Karpas-422 (cell line): ENCODE data around the gene TTBK1. TPM values are rescaled to one million over a fixed set of nuclear protein-coding genes. Genes with fewer than 3 reads are reported as not detected.

Experiments
- DNase-seq: peaks from one replicate; pipeline ENCODE4 v3.0.0-alpha.2; 2015
- H2AFZ ChIP-seq: fragments of 200-600 bp; sonication (generic); 2 replicates; pipeline ENCODE4 v1.6.1; 2014; ENCODE audit warnings: antibody characterized with exemption, low read length, mixed read lengths
- H3K27ac ChIP-seq: fragments of 200-600 bp; sonication (generic); 2 replicates; pipeline ENCODE4 v1.5.1; 2014; ENCODE audit warnings: mild to moderate bottlenecking, low read length, moderate library complexity
- H3K27me3 ChIP-seq: fragments of 200-600 bp; sonication (generic); 2 replicates; pipeline ENCODE4 v1.6.1; 2014; ENCODE audit warnings: low read length, mixed read lengths
- H3K36me3 ChIP-seq: fragments of 200-600 bp; sonication (generic); 2 replicates; pipeline ENCODE4 v1.6.1; 2014; ENCODE audit warnings: low read length, mixed read lengths; ENCODE audit not compliant: insufficient read depth
- H3K4me1 ChIP-seq: fragments of 200-600 bp; sonication (generic); 2 replicates; pipeline ENCODE4 v1.6.1; 2014; ENCODE audit warnings: mild to moderate bottlenecking, low read length, mixed read lengths
- H3K4me2 ChIP-seq: fragments of 200-600 bp; sonication (generic); 2 replicates; pipeline ENCODE4 v1.6.1; 2014; ENCODE audit warnings: low read length, low read depth, mild to moderate bottlenecking; ENCODE audit not compliant: poor library complexity, severe bottlenecking
- H3K4me3 ChIP-seq: fragments of 200-600 bp; sonication (generic); 2 replicates; pipeline ENCODE4 v1.5.1; 2014; ENCODE audit warnings: mild to moderate bottlenecking, antibody characterized with exemption, low read length, mixed read lengths
- H3K79me2 ChIP-seq: fragments of 200-600 bp; sonication (generic); 2 replicates; pipeline ENCODE4 v1.6.1; 2014; ENCODE audit warnings: mild to moderate bottlenecking, low read length, mixed read lengths
- H3K9ac ChIP-seq: fragments of 200-600 bp; sonication (generic); 2 replicates; pipeline ENCODE4 v1.6.0; 2014; ENCODE audit warnings: low read length
- H3K9me2 ChIP-seq: fragments of 200-600 bp; sonication (generic), shearing (Covaris generic); replicated peaks from 2 replicates; pipeline ENCODE4 v1.6.0; 2014; ENCODE audit warnings: mild to moderate bottlenecking, low read length, moderate library complexity; ENCODE audit not compliant: insufficient read depth
- H3K9me3 ChIP-seq: fragments of 300-700, 200-600 bp; sonication (generic); 2 replicates; pipeline ENCODE4 v1.6.1; 2014; ENCODE audit warnings: low read length, mixed read lengths
- H4K20me1 ChIP-seq: fragments of 200-600 bp; sonication (generic); 2 replicates; pipeline ENCODE4 v1.6.1; 2014; ENCODE audit warnings: mild to moderate bottlenecking, antibody characterized with exemption, low read length, low read depth; ENCODE audit not compliant: insufficient read depth
- small RNA-seq: library from RNA; depleted of rRNA; stranded (forward); fragments of <200 nt; gene quantifications from one replicate; pipeline ENCODE3, GENCODE V24; 2014
- total RNA-seq: library from RNA; depleted of rRNA; stranded (reverse); fragments of >200 nt; shearing (Covaris generic); gene quantifications from 2 replicates; pipeline ENCODE4 v1.2.3, GENCODE V29; 2014; ENCODE audit warnings: low replicate concordance; rRNA removed

The TTBK1 gene
- total RNA-seq, 1 experiment from 2014 or later = 0.34 TPM

DNA sequence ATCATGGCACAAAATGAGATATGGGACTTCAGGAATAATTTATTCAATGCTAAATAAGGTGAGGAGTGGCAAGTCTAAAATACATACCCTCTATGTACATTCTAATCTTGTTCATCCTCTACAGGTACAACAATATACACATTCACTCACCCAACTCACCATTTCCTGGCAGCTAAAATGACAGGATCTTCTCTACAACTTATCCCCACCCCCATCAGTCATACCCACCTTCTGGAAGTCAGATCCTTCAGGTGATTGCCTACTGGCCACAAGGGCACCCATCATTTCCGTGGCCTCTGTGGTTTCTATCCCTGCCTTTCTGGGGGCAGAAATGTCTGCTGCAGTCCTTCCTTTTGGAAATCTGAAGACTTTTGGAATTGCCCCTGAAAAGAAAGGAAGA is 88.2 kb downstream of the TTBK1 start:
- Histone ChIP-seq H3K9me2 (no peaks in the 10 kb centered on the region), H3K27me3 (no peaks in the 10 kb centered on the region), H3K9ac (no peak overlapping the region), H4K20me1 (no peaks in the 10 kb centered on the region), H3K36me3 (peaks cover 9% of the 10 kb centered on the region; the same call in 1 of the 2 replicates), H3K4me1 (peaks cover 25% of the 10 kb centered on the region), H3K4me3 (no peak overlapping the region), H3K79me2 (no peaks in the 10 kb centered on the region), H3K9me3 (no peaks in the 10 kb centered on the region), H3K4me2 (no peak overlapping the region), H3K27ac (peak overlapping the region; percentile 38), H2AFZ (no peak overlapping the region)
- no peak for DNase-seq

DNA sequence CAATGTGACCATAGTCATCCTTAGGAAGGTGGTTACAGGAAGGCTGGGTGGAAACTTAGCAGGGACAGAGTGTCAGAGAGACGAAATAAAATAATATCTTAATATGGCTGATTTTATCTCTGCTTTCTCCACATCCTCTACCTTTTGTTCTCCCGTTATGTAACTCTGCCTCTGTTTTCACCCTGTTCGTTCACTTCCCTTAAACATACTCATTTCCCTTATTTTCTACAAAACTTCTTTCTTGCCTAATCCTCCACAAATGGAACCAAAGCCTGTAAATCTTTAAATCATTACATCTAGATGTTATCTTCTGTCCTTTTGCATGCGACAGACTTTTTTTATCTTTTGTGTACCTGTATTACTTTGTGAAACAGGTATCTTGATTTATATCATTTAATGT is 88.6 kb downstream of the TTBK1 start:
- Histone ChIP-seq H3K9me2 (no peaks in the 10 kb centered on the region), H4K20me1 (no peaks in the 10 kb centered on the region), H3K4me3 (no peak overlapping the region), H3K9ac (no peak overlapping the region), H3K27ac (peak overlapping the region; percentile 38), H3K4me2 (no peak overlapping the region), H3K4me1 (peaks cover 25% of the 10 kb centered on the region), H3K27me3 (no peaks in the 10 kb centered on the region), H3K36me3 (peaks cover 10% of the 10 kb centered on the region; the same call in 1 of the 2 replicates), H2AFZ (no peak overlapping the region), H3K79me2 (no peaks in the 10 kb centered on the region), H3K9me3 (no peaks in the 10 kb centered on the region)
- DNase-seq = no peak

- Histone ChIP-seq H4K20me1 (no peaks in the 10 kb centered on the region), H3K4me1 (peaks cover 51% of the 10 kb centered on the region), H3K27me3 (no peaks in the 10 kb centered on the region), H2AFZ (no peak overlapping the region), H3K27ac (peak overlapping the region; percentile 57), H3K9me3 (no peaks in the 10 kb centered on the region), H3K9me2 (no peaks in the 10 kb centered on the region), H3K79me2 (peaks cover 6% of the 10 kb centered on the region), H3K4me3 (no peak overlapping the region), H3K9ac (no peak overlapping the region), H3K4me2 (no peak overlapping the region), H3K36me3 (peaks cover 27% of the 10 kb centered on the region)
- peak; percentile 69 for DNase-seq
Measured at GRCh38 chr6:43334466-43335095, 91.3 kb downstream of the TTBK1 start.

- H3K4me1 ChIP-seq = peaks cover 60% of the 10 kb centered on the region
- no peaks in the 10 kb centered on the region for H4K20me1 ChIP-seq
- no peak overlapping the region for H3K9ac ChIP-seq
- H3K9me2 ChIP-seq = no peaks in the 10 kb centered on the region
- peak overlapping the region; percentile 57 for H3K27ac ChIP-seq
- H3K36me3 ChIP-seq = peaks cover 36% of the 10 kb centered on the region
- H2AFZ ChIP-seq = no peak overlapping the region
- no peak overlapping the region for H3K4me2 ChIP-seq
- no peaks in the 10 kb centered on the region for H3K27me3 ChIP-seq
- peaks cover 6% of the 10 kb centered on the region for H3K79me2 ChIP-seq
- no peak overlapping the region for H3K4me3 ChIP-seq
- no peaks in the 10 kb centered on the region for H3K9me3 ChIP-seq
- no peak for DNase-seq
Measured at GRCh38 chr6:43335469-43335868, 92.2 kb downstream of the TTBK1 start.

DNA sequence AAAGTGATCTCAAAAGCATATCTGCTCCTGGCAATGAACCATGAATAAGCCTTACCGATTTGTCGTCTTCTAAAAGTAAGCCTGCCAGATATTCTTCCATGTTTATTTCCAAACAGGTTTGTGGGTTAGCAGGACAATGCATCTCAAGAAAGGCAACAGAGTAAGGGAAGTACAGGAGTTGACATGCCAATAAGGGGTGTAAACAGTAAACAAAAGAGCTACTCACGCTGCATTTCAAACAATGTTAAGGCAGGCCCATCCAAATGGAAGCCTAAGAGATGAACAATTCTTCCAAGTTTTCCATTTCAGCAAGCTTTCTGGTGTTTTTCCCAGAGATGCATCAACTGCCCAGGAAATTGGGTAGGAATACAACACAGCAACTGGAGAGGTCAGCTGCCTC is 93.1 kb downstream of the TTBK1 start:
- peaks cover 6% of the 10 kb centered on the region for H3K79me2 ChIP-seq
- no peak for DNase-seq
- H3K27me3 ChIP-seq = no peaks in the 10 kb centered on the region
- H3K9me2 ChIP-seq = no peaks in the 10 kb centered on the region
- peak overlapping the region; percentile 22; the same call in 1 of the 2 replicates for H3K27ac ChIP-seq
- no peak overlapping the region for H3K9ac ChIP-seq
- H3K4me3 ChIP-seq = no peak overlapping the region
- H3K36me3 ChIP-seq = peaks cover 43% of the 10 kb centered on the region
- no peak overlapping the region for H3K4me2 ChIP-seq
- H3K4me1 ChIP-seq = peaks cover 67% of the 10 kb centered on the region
- H4K20me1 ChIP-seq = no peaks in the 10 kb centered on the region
- H2AFZ ChIP-seq = no peak overlapping the region
- H3K9me3 ChIP-seq = no peaks in the 10 kb centered on the region

Small RNA genes within 50 kb of the gene (small RNA-seq; reads per million reads assigned to genes)
- not detected for gene RPL12P47

Other genes with a start within 250 kb of the TTBK1 start
- gene MEA1, start 229.5 kb upstream of the TTBK1 start, total RNA-seq = 51.7 and 113 TPM in 2 replicates
- 53.7 and 81.1 TPM in 2 replicates for gene KLHDC3, start 229.2 kb upstream of the TTBK1 start, total RNA-seq
- 31.5 and 46.2 TPM in 2 replicates for gene RRP36, start 221.9 kb upstream of the TTBK1 start, total RNA-seq
- gene CUL7, start 189.6 kb upstream of the TTBK1 start, total RNA-seq = 20.2 and 22.2 TPM in 2 replicates
- 21.3 and 40.9 TPM in 2 replicates for gene MRPL2, start 184.0 kb upstream of the TTBK1 start, total RNA-seq
- gene KLC4, start 183.8 kb upstream of the TTBK1 start, total RNA-seq = 13.8 and 29.3 TPM in 2 replicates
- 3.3 and 5.3 TPM in 2 replicates for gene PTK7, start 167.2 kb upstream of the TTBK1 start, total RNA-seq
- gene SRF, start 72.2 kb upstream of the TTBK1 start, total RNA-seq = 27.4 and 42.5 TPM in 2 replicates
- 34.9 and 64.6 TPM in 2 replicates for gene CUL9, start 61.3 kb upstream of the TTBK1 start, total RNA-seq
- 59.0 and 157 TPM in 2 replicates for gene DNPH1, start 14.0 kb upstream of the TTBK1 start, total RNA-seq
- gene SLC22A7, start 54.8 kb downstream of the TTBK1 start, total RNA-seq = not detected in 2 replicates
- gene CRIP3, start 65.3 kb downstream of the TTBK1 start, total RNA-seq = 55.0 and 56.8 TPM in 2 replicates
- gene ZNF318, start 126.2 kb downstream of the TTBK1 start, total RNA-seq = 54.5 and 61.8 TPM in 2 replicates
- gene ABCC10, start 184.1 kb downstream of the TTBK1 start, total RNA-seq = 33.5 and 44.4 TPM in 2 replicates
- 1.5 and 3.1 TPM in 2 replicates for gene DLK2, start 212.1 kb downstream of the TTBK1 start, total RNA-seq
- gene TJAP1, start 234.1 kb downstream of the TTBK1 start, total RNA-seq = 16.3 and 17.3 TPM in 2 replicates